ENCODE measurements around the gene RPP25.

Gene RPP25

DNA sequence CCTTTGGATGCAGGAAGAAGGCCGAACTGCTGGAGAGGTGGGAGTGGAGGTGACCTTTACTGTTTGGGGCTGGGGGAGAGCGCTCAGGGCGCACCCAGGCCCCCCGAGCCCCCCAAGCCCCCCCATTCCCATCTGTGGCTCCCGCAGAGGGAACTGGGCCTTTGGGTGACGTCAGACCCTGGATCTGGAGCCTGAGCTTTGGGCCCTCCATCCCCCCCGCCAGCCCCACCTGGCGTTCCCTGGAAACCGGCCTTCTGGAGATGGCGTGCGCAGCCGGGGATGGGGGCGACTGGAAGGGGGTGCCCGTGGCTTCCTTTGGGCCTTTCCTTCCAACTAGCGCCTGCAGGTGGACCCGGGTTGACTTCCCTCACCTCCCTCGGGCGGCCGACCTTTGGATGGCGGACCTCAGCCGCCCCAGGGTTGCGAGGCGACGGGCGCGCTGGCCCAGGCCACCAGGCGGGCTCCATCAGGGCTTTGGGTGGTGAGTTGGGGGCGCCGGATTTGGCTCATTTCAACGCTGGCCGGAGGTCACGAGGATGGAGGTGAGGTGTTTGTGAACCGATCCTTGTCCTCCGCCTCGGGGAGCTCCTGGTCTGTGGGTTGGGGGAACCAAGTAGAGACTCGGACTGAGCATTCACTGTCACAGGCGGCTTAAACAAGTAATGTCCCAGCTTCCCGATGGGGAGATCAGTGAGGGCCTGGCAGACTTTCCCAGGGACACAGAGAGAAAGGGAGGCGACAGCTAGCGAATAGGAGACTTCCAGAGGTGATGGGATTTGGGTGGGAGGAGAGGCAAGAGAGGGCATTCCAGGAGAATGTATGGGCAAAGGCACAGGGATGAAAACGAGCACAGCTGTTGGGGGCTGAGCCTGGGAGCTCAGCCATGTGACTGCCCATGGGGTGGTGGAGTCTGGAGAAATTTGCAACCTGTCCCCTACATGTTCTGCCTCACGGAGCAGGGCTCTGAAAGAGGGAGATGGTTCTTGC lies 39.5 kb upstream of the RPP25 start:
- TF ChIP-seq WT1 (tag by site-specific recombination; IDR thresholded peaks at IDR 0.05), result no peak
- TF ChIP-seq, protein P1, sequence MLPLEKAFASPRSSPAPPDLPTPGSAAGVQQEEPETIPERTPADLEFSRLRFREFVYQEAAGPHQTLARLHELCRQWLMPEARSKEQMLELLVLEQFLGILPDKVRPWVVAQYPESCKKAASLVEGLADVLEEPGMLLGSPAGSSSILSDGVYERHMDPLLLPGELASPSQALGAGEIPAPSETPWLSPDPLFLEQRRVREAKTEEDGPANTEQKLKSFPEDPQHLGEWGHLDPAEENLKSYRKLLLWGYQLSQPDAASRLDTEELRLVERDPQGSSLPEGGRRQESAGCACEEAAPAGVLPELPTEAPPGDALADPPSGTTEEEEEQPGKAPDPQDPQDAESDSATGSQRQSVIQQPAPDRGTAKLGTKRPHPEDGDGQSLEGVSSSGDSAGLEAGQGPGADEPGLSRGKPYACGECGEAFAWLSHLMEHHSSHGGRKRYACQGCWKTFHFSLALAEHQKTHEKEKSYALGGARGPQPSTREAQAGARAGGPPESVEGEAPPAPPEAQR (tag by site-specific recombination; IDR thresholded peaks at IDR 0.05), result no peak
- peak; percentile 38; the same call in 1 of the 2 replicates for TF ChIP-seq GLIS1 (tag by site-specific recombination; IDR thresholded peaks at IDR 0.05)
- TF ChIP-seq ZNF701 (tag by site-specific recombination; IDR thresholded peaks at IDR 0.05), result no peak
- TF ChIP-seq, protein P2, sequence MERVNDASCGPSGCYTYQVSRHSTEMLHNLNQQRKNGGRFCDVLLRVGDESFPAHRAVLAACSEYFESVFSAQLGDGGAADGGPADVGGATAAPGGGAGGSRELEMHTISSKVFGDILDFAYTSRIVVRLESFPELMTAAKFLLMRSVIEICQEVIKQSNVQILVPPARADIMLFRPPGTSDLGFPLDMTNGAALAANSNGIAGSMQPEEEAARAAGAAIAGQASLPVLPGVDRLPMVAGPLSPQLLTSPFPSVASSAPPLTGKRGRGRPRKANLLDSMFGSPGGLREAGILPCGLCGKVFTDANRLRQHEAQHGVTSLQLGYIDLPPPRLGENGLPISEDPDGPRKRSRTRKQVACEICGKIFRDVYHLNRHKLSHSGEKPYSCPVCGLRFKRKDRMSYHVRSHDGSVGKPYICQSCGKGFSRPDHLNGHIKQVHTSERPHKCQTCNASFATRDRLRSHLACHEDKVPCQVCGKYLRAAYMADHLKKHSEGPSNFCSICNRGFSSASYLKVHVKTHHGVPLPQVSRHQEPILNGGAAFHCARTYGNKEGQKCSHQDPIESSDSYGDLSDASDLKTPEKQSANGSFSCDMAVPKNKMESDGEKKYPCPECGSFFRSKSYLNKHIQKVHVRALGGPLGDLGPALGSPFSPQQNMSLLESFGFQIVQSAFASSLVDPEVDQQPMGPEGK (tag by site-specific recombination; IDR thresholded peaks at IDR 0.05), result peak; percentile 69
- TF ChIP-seq, protein P3, sequence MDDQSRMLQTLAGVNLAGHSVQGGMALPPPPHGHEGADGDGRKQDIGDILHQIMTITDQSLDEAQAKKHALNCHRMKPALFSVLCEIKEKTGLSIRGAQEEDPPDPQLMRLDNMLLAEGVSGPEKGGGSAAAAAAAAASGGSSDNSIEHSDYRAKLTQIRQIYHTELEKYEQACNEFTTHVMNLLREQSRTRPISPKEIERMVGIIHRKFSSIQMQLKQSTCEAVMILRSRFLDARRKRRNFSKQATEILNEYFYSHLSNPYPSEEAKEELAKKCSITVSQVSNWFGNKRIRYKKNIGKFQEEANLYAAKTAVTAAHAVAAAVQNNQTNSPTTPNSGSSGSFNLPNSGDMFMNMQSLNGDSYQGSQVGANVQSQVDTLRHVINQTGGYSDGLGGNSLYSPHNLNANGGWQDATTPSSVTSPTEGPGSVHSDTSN (CRISPR knock-in tag; IDR thresholded peaks at IDR 0.05), result no peak
- no peak for TF ChIP-seq ZFP41 (tag by site-specific recombination; IDR thresholded peaks at IDR 0.05; ENCODE audit: borderline replicate concordance)
- TF ChIP-seq, protein P4, sequence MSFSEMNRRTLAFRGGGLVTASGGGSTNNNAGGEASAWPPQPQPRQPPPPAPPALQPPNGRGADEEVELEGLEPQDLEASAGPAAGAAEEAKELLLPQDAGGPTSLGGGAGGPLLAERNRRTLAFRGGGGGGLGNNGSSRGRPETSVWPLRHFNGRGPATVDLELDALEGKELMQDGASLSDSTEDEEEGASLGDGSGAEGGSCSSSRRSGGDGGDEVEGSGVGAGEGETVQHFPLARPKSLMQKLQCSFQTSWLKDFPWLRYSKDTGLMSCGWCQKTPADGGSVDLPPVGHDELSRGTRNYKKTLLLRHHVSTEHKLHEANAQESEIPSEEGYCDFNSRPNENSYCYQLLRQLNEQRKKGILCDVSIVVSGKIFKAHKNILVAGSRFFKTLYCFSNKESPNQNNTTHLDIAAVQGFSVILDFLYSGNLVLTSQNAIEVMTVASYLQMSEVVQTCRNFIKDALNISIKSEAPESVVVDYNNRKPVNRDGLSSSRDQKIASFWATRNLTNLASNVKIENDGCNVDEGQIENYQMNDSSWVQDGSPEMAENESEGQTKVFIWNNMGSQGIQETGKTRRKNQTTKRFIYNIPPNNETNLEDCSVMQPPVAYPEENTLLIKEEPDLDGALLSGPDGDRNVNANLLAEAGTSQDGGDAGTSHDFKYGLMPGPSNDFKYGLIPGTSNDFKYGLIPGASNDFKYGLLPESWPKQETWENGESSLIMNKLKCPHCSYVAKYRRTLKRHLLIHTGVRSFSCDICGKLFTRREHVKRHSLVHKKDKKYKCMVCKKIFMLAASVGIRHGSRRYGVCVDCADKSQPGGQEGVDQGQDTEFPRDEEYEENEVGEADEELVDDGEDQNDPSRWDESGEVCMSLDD (tag by site-specific recombination; IDR thresholded peaks at IDR 0.05), result peak; percentile 59
- no peak for TF ChIP-seq ZNF548 (tag by site-specific recombination; IDR thresholded peaks at IDR 0.05)
- TF ChIP-seq ZNF121 (tag by site-specific recombination; IDR thresholded peaks at IDR 0.05), result no peak
- no peak for TF ChIP-seq ZNF324 (tag by site-specific recombination; IDR thresholded peaks at IDR 0.05)
- TF ChIP-seq SP2 (tag by site-specific recombination; IDR thresholded peaks at IDR 0.05), result peak; percentile 29; the same call in 1 of the 2 replicates
- TF ChIP-seq ZNF10 (tag by site-specific recombination; IDR thresholded peaks at IDR 0.05), result no peak
- peak; percentile 52; the same call in 1 of the 2 replicates for TF ChIP-seq PRDM1 (tag by site-specific recombination; IDR thresholded peaks at IDR 0.05)
- TF ChIP-seq KLF10 (tag by site-specific recombination; IDR thresholded peaks at IDR 0.05), result no peak
- no peak for TF ChIP-seq HOXD13 (CRISPR knock-in tag; IDR thresholded peaks at IDR 0.05; ENCODE audit: borderline replicate concordance)
- TF ChIP-seq, protein P5, sequence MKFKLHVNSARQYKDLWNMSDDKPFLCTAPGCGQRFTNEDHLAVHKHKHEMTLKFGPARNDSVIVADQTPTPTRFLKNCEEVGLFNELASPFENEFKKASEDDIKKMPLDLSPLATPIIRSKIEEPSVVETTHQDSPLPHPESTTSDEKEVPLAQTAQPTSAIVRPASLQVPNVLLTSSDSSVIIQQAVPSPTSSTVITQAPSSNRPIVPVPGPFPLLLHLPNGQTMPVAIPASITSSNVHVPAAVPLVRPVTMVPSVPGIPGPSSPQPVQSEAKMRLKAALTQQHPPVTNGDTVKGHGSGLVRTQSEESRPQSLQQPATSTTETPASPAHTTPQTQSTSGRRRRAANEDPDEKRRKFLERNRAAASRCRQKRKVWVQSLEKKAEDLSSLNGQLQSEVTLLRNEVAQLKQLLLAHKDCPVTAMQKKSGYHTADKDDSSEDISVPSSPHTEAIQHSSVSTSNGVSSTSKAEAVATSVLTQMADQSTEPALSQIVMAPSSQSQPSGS (tag by site-specific recombination; IDR thresholded peaks at IDR 0.05; ENCODE audit: low read depth), result peak; percentile 69
- TF ChIP-seq, protein P6, sequence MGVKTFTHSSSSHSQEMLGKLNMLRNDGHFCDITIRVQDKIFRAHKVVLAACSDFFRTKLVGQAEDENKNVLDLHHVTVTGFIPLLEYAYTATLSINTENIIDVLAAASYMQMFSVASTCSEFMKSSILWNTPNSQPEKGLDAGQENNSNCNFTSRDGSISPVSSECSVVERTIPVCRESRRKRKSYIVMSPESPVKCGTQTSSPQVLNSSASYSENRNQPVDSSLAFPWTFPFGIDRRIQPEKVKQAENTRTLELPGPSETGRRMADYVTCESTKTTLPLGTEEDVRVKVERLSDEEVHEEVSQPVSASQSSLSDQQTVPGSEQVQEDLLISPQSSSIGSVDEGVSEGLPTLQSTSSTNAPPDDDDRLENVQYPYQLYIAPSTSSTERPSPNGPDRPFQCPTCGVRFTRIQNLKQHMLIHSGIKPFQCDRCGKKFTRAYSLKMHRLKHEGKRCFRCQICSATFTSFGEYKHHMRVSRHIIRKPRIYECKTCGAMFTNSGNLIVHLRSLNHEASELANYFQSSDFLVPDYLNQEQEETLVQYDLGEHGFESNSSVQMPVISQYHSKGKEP (tag by site-specific recombination; IDR thresholded peaks at IDR 0.05), result no peak
- TF ChIP-seq ZNF292 (tag by site-specific recombination; IDR thresholded peaks at IDR 0.05; ENCODE audit: borderline replicate concordance, low read depth), result no peak
- TF ChIP-seq KLF9 (tag by site-specific recombination; IDR thresholded peaks at IDR 0.05; ENCODE audit: low read depth), result no peak
- TF ChIP-seq ZNF629 (tag by site-specific recombination; IDR thresholded peaks at IDR 0.05), result no peak
- no peak for TF ChIP-seq ZNF426 (tag by site-specific recombination; IDR thresholded peaks at IDR 0.05)
- TF ChIP-seq ZNF600 (tag by site-specific recombination; IDR thresholded peaks at IDR 0.05), result no peak
- TF ChIP-seq RBAK (tag by site-specific recombination; IDR thresholded peaks at IDR 0.05), result no peak
- no peaks in the 10 kb centered on the region; the same call in 1 of the 2 replicates for H3K4me1 ChIP-seq (ENCODE audit: control insufficient read depth, insufficient read depth, low read length)
- H3K4me3 ChIP-seq (ENCODE audit: low read depth, low read length), result peak overlapping the region; percentile 69
- ChIA-PET CTCF (interaction anchor here (0.7 to 0.9 kb wide), 2 partner anchors 207 to 312 kb away, joined by 3 to 4 read pairs; no protein-coding TSS in a partner anchor), POLR2A (interaction anchor here (0.7 to 3.0 kb wide), 7 partner anchors 18 to 728 kb away, joined by 3 to 22 read pairs (median 4); partner anchors contain the start of genes C15orf39, FAM219B, PPCDC and RPP25)
- H3K36me3 ChIP-seq (ENCODE audit: control insufficient read depth in 2 of 2, insufficient read depth in 1 of 2, low read length in 2 of 2), result no peaks in the 10 kb centered on the region
- no peak overlapping the region for H3K27ac ChIP-seq (ENCODE audit: extremely low read depth, low read depth, low read length)
- no peaks in the 10 kb centered on the region for H3K9me3 ChIP-seq (ENCODE audit: control insufficient read depth, insufficient read depth, low read depth, low read length)

Data from HEK293 (cell line).